NCI-H2196 (cell line): ENCODE measurements around the gene USP35.
A peak's percentile ranks its signal among the peaks of the same experiment; 100 is the strongest.

Experiments used
- DNase-seq: peaks from one replicate; lab custom pipeline; 2025; ENCODE audit not compliant: unreplicated experiment; lab: John Stamatoyannopoulos, UW

Gene USP35

GRCh38 chr11:78188286-78189173 lies at the start of gene USP35, which contains the start of gene KCTD21:
Gene USP35, plus strand, starts transcription at chr11:78188919. Its CDS starts 7,327 bp downstream, at chr11:78196246.
Gene KCTD21, minus strand, starts transcription at chr11:78188626. Its CDS starts 14,072 bp downstream, at chr11:78174554.
- peak; percentile 97 for DNase-seq

GRCh38 chr11:78139422-78140391 lies 49.0 kb upstream of the USP35 start, which contains the start of gene ALG8:
Gene ALG8, minus strand, starts transcription at chr11:78139626. Its CDS starts 38 bp downstream, at chr11:78139588.
- DNase-seq, result peak; percentile 97

GRCh38 chr11:78140392-78141077 lies 48.2 kb upstream of the USP35 start:
- no peak for DNase-seq

GRCh38 chr11:78145511-78146025 lies 43.2 kb upstream of the USP35 start:
- no peak for DNase-seq

GRCh38 chr11:78147807-78148206 lies 40.9 kb upstream of the USP35 start:
- peak; percentile 65 for DNase-seq

- DNase-seq, result no peak
Measured at GRCh38 chr11:78149646-78150045, 39.1 kb upstream of the USP35 start.

- DNase-seq, result no peak
Measured at GRCh38 chr11:78150346-78150745, 38.4 kb upstream of the USP35 start.

GRCh38 chr11:78150754-78151153 lies 38.0 kb upstream of the USP35 start:
- DNase-seq, result no peak

- DNase-seq, result no peak
Measured at GRCh38 chr11:78151804-78152203, 36.9 kb upstream of the USP35 start.

- DNase-seq, result no peak
Measured at GRCh38 chr11:78156127-78156844, 32.4 kb upstream of the USP35 start.

GRCh38 chr11:78158987-78159652 lies 29.6 kb upstream of the USP35 start:
- DNase-seq, result no peak

GRCh38 chr11:78160557-78160956 lies 28.2 kb upstream of the USP35 start:
- no peak for DNase-seq

- no peak for DNase-seq
Measured at GRCh38 chr11:78161346-78161745, 27.4 kb upstream of the USP35 start.

- no peak for DNase-seq
Measured at GRCh38 chr11:78161962-78162371, 26.8 kb upstream of the USP35 start.

GRCh38 chr11:78163828-78164227 lies 24.9 kb upstream of the USP35 start:
- DNase-seq, result no peak

- no peak for DNase-seq
Measured at GRCh38 chr11:78164471-78164870, 24.2 kb upstream of the USP35 start.

GRCh38 chr11:78166855-78167469 lies 21.8 kb upstream of the USP35 start:
- no peak for DNase-seq

- no peak for DNase-seq
Measured at GRCh38 chr11:78168539-78169477, 19.9 kb upstream of the USP35 start.
